ENCODE results near the gene SP1. TPM values are rescaled to one million over a fixed set of nuclear protein-coding genes. Genes with fewer than 3 reads are reported as not detected.

SP1 gene
- total and polyA plus RNA-seq, 2 experiments from 2014 or later, result 11.1 to 68.4 TPM

- no peaks in the 10 kb centered on the region for H3K9me2 ChIP-seq (ENCODE audit: insufficient read depth)
- peaks cover 10% of the 10 kb centered on the region; the same call in 2 of the 3 replicates for H3K4me1 Mint-ChIP-seq
- no peak overlapping the region for H3K27ac ChIP-seq (ENCODE audit: low read depth)
- H3K4me2 ChIP-seq, result peak overlapping the region; percentile 100
- H3K27me3 ChIP-seq (ENCODE audit: insufficient read depth), result peaks cover 36% of the 10 kb centered on the region
- peak overlapping the region; percentile 92 for H3K4me3 ChIP-seq
- TF ChIP-seq ZNF114 (CRISPR knock-in tag; IDR thresholded peaks at IDR 0.05) (no peak), NANOG (IDR thresholded peaks at IDR 0.05; ENCODE audit: borderline replicate concordance) (no peak), EZH2phosphoT487 (IDR thresholded peaks at IDR 0.05; ENCODE audit: unreplicated experiment) (no peak), CTCF (conservative IDR thresholded peaks at IDR 0.05; ENCODE audit: low read depth in 2 of 2) (0 out of 4 replicates have a peak, but pooled peaks of 1 of the 2 experiments have one; percentile 8), POLR2AphosphoS5 (IDR thresholded peaks at IDR 0.05; ENCODE audit: low read depth) (no peak), CREB1 (CRISPR knock-in tag; IDR thresholded peaks at IDR 0.05; ENCODE audit: low read depth) (no peak), EZH2 (IDR thresholded peaks at IDR 0.05; ENCODE audit: low read depth, unreplicated experiment) (no peak)
- H3K9me3 Mint-ChIP-seq, result peaks cover 4% of the 10 kb centered on the region; the same call in 1 of the 3 replicates
- no peaks in the 10 kb centered on the region for H3K36me3 Mint-ChIP-seq (ENCODE audit: low read depth)
- H3K27ac Mint-ChIP-seq, result no peak overlapping the region
- H3K79me2 ChIP-seq (replicated peaks; ENCODE audit: insufficient read depth), result no peaks in the 10 kb centered on the region
- H4K20me1 ChIP-seq (replicated peaks; ENCODE audit: insufficient read depth), result no peaks in the 10 kb centered on the region
- ATAC-seq (no peak), DNase-seq (ENCODE audit: low spot score) (no peak)
- H2AFZ ChIP-seq, result peak overlapping the region; percentile 99
- peak overlapping the region; percentile 72 for H3K4me3 Mint-ChIP-seq
- peaks cover 23% of the 10 kb centered on the region for H3K4me1 ChIP-seq (ENCODE audit: insufficient read depth)
- no peaks in the 10 kb centered on the region for H3K36me3 ChIP-seq (ENCODE audit: insufficient read depth)
- peaks cover 14% of the 10 kb centered on the region for H3K27me3 Mint-ChIP-seq (ENCODE audit: insufficient read depth, low read depth, poor library complexity)
- 0 out of 2 replicates have a peak, but pooled peaks cover 8% of the 10 kb centered on the region for H3F3A ChIP-seq (replicated peaks; ENCODE audit: low read depth)
These were observed 35.5 kb upstream of the SP1 start for GRCh38 chr12:53344487-53344823.

GRCh38 chr12:53344824-53345485, 35.0 kb upstream of the SP1 start:
- DNase-seq (ENCODE audit: low spot score) (peak; percentile 75), ATAC-seq (peak; percentile 80)
- TF ChIP-seq EZH2 (IDR thresholded peaks at IDR 0.05; ENCODE audit: low read depth, unreplicated experiment) (peak; percentile 49), EZH2phosphoT487 (IDR thresholded peaks at IDR 0.05; ENCODE audit: unreplicated experiment) (no peak), STAT1 (IDR thresholded peaks at IDR 0.05; ENCODE audit: unreplicated experiment) (no peak), CTCF (conservative IDR thresholded peaks at IDR 0.05; ENCODE audit: low read depth in 2 of 2) (peak; percentile 40 to 66), NANOG (IDR thresholded peaks at IDR 0.05; ENCODE audit: borderline replicate concordance) (no peak), ZNF331 (CRISPR knock-in tag; IDR thresholded peaks at IDR 0.05; ENCODE audit: low read depth) (no peak)
- peaks cover 14% of the 10 kb centered on the region for H3K27me3 Mint-ChIP-seq (ENCODE audit: insufficient read depth, low read depth, poor library complexity)
- no peaks in the 10 kb centered on the region for H3K36me3 Mint-ChIP-seq (ENCODE audit: low read depth)
- H3F3A ChIP-seq (replicated peaks; ENCODE audit: low read depth), result 0 out of 2 replicates have a peak, but pooled peaks cover 8% of the 10 kb centered on the region
- no peaks in the 10 kb centered on the region for H3K79me2 ChIP-seq (replicated peaks; ENCODE audit: insufficient read depth)
- no peaks in the 10 kb centered on the region for H3K36me3 ChIP-seq (ENCODE audit: insufficient read depth)
- peaks cover 36% of the 10 kb centered on the region for H3K27me3 ChIP-seq (ENCODE audit: insufficient read depth)
- H4K20me1 ChIP-seq (replicated peaks; ENCODE audit: insufficient read depth), result no peaks in the 10 kb centered on the region
- peaks cover 10% of the 10 kb centered on the region; the same call in 2 of the 3 replicates for H3K4me1 Mint-ChIP-seq
- H2AFZ ChIP-seq, result peak overlapping the region; percentile 98
- peak overlapping the region; percentile 92 for H3K4me3 ChIP-seq
- H3K27ac Mint-ChIP-seq, result no peak overlapping the region
- no peak overlapping the region for H3K27ac ChIP-seq (ENCODE audit: low read depth)
- H3K9me2 ChIP-seq (ENCODE audit: insufficient read depth), result no peaks in the 10 kb centered on the region
- H3K4me1 ChIP-seq (ENCODE audit: insufficient read depth), result peaks cover 23% of the 10 kb centered on the region
- H3K4me2 ChIP-seq, result peak overlapping the region; percentile 100
- H3K4me3 Mint-ChIP-seq, result peak overlapping the region; percentile 84
- H3K9me3 Mint-ChIP-seq, result peaks cover 4% of the 10 kb centered on the region; the same call in 1 of the 3 replicates

All from GM23338 (cell line).